Measurements from ENCODE around the gene NSG1.

- TF ChIP-seq EZH2 (IDR thresholded peaks at IDR 0.05; ENCODE audit: borderline replicate concordance) (no peak), CTCF (IDR thresholded peaks at IDR 0.05; ENCODE audit: poor library complexity) (no peak), EZH2phosphoT487 (IDR thresholded peaks at IDR 0.05; ENCODE audit: low read depth, severe bottlenecking, unreplicated experiment) (no peak)
These were observed 9.7 kb upstream of the NSG1 start for GRCh38 chr4:4377191-4377590.
